Medulla oblongata (tissue), 1 donor: ENCODE data around the gene ACTN1.

Source experiments
- DNase-seq: peaks from one replicate; pipeline ENCODE4 v3.0.0-alpha.2; 2015; ENCODE audit errors: extremely low spot score

The ACTN1 gene

GRCh38 chr14:68824517-68825347 lies 154.4 kb downstream of the ACTN1 start:
- peak; percentile 74 for DNase-seq

GRCh38 chr14:68824207-68824516 lies 154.9 kb downstream of the ACTN1 start:
- DNase-seq: no peak
